Measurements from ENCODE around the gene CRCP.

DNA sequence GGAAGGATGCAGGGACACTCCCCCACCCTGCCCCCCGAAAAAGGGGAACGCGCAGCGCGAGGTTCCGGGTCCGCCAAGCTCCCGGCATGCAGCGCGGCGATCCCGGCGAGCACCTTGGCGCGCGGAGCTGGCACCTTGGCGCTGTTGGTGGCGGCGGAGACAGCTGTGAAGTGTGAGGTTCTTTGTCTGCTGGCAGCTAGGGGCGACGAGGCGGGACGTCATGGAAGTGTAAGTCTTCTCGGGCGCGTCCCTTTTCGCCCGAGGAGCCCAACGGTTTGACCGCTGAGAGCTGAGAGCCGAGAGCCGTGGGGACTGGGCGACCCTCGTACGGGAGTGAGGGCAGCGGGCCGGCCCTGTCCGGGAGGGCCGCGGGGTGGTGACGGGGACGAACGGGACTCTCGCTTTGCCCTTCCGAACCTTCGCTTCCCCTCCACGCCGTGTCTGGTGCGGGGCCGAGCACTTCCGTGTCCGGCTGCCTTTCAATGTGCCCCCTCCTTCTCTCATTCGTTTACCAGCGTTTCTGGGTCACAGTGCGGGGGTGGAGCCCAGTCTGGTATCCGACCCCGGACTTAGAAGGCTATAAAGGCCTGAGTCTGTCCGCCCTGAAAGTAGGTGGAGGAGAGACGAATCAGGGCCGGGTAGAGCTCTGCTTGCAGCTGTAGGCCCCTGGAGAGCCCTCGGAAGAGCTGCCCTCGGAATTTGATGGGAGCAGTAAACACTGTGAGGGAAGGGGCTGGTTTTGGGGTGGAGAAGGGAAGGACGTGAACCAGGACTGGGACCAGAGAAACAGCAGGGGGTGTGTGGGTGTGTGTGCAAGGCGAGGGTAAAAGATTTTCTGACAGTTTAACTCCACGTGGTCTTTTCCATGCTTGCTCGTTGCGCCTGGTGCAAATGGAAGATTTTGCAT lies at the start of gene CRCP:
- TF ChIP-seq EZH2phosphoT487 (IDR thresholded peaks at IDR 0.05; ENCODE audit: borderline replicate concordance, low read length) (no peak), EZH2 (IDR thresholded peaks at IDR 0.05; ENCODE audit: low read length, unreplicated experiment) (no peak)
